HG03460 (cell line): Measurements from ENCODE around the gene DPP9.
"Not testable (repeated sequence)": the region's sequence is repeated elsewhere in the genome, so short reads cannot be mapped to it uniquely, and the experiment has no call there.

ENCODE experiments used
- ATAC-seq: cut with Tn5 transposase; IDR thresholded peaks from one replicate; pipeline ENCODE4 v1.9.1; 2021; ENCODE audit not compliant: unreplicated experiment

DPP9 gene

DNA sequence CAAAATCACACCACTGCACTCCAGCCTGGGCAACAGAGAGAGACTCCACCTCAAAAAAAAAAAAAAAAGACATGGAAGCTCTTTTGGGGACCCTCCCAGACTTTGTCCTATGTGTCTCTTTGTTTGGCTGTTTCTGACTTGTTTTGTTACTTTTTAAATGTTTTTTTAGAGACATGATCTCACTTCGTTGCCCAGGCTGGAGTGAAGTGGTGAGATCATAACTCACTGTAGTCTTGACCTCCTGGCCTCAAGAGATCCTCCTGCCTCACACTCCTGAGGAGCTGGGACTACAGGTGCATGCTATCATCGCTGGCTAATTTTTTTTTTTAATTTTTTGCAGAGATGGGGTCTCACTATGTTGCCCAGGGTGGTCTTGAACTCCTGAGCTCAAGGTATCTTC, 16.4 kb upstream of the DPP9 start:
- no peak for ATAC-seq

DNA sequence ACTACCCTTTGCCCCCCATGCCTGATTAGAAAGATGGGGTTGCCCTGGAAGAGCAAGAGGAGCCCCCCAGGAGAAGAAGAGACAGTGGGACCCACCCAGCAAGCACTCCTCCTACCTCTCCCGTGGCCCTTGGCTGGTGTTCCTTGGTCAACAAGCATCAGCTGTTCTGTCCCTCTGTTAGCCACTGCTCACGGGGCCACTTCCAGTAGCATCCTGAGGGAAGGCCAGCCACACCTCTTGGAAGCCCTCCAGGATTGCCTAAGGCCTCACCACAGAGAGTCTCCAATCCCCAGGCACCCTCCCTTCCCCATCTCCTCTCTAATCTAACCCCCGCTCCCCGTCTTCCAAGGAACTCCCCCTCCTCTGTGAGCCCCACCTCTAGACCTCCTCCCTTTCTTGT, 15.1 kb upstream of the DPP9 start:
- no peak for ATAC-seq

DNA sequence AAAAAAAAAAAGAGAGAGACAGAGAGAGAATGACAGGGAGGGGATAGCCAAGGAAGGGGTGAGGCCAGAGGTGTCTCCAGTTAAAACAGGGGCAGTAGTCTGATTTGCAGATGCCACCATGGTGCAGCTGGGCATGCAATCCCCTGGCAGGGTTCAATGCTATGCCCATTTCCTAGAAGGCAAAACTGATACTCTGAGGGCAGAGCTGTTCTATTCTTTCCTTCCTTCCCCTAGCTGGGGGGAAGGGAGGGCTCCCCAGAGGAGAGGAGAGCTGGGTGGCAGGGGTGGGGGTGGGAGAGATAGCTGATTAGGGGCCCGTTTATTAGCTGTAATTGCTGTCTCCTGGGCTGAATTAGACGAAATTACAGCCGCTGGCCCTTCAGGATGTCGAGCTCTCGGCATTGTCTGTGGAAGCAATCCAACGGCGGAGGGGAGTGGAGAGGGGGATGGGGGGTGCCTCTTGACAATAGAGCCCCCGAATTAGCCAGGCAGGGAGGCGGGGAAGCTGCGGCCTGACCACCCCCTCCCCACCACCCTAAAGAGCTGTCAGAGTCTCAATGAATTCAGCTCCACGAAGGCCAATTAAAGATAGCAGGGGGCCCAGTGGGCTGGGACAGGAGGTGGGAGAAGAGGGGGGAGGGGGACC, 14.4 kb upstream of the DPP9 start:
- no peak for ATAC-seq

DNA sequence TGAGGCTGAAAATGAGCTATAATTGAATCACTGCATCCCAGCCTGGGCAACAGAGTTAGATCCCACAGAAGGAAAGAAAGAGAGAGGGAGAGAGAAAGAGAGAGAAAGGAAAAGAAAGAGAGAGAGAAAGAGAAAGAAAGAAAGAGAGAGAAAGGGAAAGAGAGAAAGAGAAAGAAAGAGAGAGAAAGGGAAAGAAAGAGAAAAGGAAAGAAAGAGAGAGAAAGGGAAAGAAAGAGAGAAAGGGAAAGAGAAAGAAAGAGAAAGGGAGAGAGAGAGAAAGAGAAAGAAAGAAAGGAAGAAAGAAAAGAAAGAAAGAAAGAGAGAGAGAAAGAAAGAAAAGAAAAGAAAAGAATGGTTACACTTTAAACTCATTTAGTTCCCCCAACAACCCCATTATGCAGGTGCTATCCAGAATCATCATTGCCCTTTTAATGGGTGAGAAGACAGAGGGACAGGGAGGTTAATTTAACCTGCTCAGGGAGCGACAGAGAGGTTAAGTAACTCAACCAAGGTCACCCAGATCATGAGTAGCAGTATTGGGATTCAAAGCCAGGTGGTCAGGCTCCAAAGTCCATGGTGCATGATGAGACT, 10.2 kb upstream of the DPP9 start:
- no peak for ATAC-seq

DNA sequence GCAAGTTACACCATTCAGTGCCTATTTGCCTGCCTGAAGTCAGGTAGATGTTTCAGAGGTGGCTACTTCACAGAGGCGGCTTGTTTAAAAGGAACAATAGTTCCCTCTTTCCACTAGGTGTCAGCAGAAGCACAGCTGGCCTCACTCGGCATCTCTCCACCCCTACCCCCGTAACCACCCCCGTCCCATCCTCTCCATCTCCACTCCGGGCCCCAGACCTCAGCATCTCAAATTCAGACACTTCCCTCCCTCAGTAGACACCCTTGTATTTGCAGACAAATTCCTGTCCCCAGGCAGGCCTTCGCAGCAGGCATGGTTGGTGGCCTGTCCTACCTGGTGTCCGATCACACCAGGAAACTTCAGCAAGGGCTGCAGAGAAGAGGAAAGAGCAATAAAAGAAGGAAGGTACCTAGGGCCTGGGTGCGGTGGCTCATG, 9.1 kb upstream of the DPP9 start:
- ATAC-seq: no peak

DNA sequence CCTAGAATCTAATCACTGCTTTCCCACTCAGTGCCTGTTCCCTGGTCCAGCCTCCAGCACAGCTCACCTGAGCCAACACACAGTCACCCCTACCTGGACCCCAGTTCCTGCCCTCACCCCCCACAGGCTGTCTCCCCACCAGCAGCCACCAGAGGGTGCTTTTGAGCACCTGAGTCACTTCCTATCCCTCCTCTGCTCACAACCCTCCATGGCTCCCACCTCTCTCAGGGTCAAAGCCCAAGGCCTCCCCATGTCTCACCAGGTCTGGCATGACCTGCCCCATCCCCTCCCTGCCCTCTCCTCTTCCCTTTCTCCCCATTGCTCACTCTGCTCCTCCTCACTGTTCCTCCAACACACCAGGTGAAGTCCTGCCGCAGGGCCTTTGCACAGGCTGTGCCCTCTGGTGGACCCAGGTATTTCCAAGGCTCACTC, 7.1 kb upstream of the DPP9 start:
- ATAC-seq: no peak

DNA sequence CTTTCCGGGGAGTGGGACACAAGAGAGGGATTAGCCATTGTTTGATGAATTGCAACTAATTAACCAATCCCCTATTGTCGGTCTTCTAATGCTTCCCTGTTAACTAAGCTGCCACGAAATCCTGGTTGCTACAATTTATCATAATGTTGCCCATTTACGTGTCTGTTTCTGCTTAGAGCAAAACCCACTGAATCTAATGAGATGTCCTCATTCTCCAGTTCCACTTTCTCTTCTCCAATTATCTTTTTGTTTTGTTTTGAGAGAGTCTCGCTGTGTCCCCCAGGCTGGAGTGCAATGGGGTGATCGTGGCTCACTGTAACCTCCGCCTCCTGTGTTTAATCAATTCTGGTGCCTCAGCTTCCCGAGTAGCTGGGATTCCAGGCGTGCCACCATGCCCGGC, 5.2 kb upstream of the DPP9 start:
- no peak for ATAC-seq

GRCh38 chr19:4722671-4723594, 709 bp downstream of the DPP9 start:
- ATAC-seq: no peak

DNA sequence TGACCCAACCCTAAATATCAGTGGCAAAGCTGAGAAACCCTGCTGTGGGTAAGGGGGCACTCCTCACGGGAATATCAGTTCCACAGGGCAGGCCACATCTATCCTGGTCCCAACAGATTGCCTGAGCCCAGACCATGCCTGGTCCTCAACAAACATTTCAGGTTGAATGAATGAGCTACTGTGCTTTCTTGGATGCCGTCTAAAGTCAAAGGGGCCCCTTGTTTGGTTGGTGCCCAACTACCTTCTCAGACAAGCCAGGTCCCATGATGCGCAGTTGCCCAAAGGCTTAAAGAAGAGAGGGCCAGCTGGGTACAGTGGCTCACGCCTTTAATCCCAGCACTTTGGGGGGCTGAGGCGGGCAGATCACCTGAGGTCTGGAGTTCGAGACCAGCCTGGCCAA, 2.4 kb downstream of the DPP9 start:
- ATAC-seq: no peak

DNA sequence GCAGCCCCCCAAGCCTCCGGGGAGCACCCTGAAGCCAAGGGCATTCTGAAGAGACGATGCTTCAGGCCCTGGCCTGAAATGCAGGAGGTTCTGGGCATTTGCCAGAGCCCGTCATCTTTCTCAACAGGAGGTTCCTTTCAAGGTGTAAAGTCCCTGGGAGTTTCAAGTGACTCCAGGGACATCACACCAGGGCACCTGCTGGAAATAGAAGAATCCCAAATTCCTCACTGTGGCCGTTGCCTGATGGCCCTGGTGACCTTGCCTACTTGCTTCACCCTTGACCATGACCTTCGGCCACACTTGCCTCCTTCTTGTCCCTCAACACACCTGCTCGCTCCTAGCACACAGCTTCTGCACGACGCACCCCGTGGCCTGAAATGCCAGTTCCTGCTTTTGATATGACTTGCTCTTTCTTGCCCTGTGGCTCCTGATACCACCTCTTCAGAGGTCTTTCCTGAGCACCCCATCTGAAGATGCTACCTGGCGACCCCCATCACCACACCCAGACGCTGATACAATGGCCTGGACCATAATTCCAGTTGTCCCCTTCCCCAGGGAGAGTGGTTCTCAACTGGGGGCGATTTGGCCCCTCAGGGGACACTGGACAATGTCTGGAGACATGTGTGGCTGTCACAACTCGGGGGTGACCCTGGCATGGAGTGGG, 3.5 kb downstream of the DPP9 start:
- no peak for ATAC-seq

DNA sequence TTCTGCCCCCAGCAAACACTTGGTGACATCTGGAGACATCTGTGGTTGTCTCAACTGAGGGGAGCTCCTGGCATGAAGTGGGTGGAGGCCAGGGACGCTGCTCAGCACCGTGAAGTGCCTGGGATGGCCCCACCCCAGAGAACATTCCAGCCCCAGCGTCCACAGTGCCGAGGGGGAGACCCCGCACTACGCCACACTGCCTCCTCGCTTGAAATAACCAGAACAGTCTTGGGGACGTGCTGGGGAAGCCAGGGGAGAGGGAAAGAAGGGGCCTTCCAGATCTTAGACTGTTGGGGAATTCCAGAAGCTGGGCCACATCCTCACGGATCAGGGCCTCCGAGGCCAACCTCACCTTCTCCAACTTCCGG, 4.2 kb downstream of the DPP9 start:
- ATAC-seq: no peak

DNA sequence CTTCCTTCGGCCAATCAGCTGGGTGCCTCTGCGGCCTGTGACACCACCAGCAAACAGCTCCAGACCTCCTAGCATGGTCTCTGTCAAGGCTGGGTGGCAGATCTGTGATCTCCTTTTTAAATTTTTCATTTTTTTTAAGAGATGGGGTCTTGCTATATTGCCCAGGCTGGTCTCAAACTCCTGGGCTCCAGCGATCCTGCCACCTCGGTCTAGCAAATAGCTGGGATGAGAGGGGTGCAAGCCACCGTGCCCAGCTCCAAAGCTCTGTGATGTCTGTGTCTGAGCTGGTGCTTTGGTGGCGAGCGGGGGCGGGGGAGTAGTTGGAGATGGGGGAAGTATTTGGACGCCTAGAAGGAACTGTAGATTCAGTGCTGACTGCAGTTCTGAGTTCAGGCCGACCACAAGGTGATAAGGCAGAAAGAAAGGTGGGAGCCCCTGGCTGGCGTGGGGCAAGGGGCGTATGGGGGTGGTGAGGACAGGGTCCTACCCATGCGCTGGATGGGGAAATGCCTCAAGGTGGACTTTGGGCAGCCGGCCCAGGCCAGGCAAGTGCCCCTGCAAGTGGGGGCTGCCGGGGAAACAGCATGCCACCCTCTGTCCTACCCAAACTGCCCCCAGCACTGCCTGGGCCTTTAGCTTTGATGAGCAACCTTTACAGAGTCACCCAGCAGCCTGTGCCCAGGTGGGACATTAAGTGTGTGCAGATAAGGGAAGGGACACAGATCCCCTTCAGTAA, 5.5 kb downstream of the DPP9 start:
- ATAC-seq: no peak

DNA sequence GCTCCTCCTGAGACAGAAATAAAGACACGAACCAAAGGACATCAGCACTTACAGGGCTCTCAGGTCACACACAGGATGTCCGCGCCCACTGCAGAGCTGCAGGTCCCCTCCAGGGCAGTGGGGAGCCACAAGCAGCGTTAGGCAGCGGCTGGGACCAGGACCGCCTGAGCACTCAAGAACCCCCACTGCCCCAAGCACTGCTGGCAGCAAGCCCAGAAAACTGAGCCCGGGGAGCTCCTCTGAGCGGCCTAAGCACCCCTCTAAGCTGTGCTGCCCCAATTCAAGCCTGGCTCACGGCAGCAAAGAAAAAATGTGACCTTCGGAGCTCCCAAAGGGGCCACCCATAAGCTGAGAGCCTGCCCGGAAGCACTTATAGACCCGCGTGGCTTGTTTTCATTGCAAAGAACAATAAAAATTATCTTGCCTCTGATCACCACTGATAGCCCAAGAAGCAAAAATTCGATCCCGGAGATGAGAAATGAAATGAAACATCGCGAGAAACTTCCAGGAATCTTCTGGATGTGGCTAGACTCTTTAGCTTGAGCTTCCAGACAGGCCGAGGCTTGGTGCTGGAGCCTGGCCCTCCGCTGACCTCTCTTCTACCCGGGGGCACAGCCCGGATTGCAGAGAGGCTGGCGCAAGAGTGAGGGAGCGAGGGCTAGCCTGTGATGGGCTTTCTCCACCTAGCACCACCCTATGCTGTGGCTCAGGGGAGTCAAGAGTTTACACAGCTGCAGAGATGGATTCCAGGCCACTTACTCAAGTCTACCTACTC, 6.3 kb downstream of the DPP9 start:
- no peak for ATAC-seq

DNA sequence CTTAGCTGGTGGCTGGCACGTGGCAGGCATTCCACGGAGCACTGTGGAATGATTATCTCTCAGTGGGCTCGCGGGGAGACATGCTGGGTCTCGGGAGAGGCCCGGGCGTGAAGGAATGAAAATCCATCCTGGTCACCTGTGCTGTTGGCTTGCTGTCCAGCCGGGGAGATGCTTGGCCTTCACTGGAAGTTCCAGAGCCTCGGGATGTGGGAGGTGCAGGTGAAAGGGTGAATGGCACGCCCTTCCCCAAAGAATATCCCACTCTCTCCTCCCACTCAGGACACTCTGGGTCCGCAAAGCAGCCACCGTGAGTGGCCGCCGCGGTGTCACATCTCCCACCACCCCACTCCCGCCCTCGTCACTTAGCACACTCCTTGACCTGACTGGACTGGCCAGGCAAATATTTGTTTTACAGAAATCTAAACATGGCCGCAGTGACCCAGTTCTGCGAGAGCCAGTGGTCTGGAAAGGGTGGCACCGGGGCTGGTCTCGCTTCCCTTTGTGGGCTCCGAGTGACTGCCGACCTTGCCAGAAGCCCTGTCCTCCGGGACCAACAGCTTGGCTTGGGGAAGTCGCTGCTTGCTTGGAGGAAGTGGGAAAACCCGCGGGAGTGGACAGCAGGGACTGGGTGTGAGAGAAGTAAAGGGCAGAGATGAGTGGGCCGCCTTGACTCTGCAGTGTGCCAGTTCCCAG, 8.0 kb downstream of the DPP9 start:
- no peak for ATAC-seq

DNA sequence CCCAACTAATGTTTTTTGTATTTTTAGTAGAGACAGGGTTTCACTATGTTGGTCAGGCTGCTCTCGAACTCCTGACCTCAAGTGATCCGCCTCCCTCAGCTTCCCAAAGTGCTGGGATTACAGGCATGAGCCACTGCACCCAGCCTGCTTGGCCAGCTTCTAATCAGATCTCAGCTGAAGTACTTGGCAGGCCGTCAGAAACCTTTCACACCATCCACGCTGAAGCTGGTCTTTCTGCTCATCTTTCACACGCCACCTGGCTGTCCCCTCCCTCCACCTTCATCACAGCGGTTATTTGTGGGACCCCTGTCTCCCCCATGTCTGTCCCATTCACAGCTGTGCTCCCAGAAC, 8.5 kb downstream of the DPP9 start:
- ATAC-seq: not testable (repeated sequence)

DNA sequence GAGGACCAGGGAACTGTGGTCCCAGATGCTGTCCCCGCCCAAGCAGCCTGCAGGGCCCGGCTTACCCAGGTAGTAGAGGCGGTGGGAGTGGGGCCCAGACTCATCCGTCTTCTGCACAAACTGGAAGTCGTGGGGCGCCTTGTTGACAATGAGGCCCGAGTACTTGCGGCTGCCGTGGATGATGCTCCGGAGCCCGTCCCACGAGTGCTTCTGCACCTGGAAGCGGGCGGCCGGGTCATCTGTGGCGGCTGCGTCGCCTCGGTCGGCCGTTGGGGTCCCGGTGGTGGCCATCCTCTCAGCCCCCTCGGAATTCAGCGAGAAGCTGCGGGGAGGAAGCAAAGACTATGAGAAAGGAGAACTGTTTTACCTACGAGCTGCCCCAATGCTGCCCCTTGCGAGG, 9.6 kb downstream of the DPP9 start:
- ATAC-seq: no peak

- no peak for ATAC-seq
These were observed 10.2 kb downstream of the DPP9 start for GRCh38 chr19:4713384-4713951.

- no peak for ATAC-seq
These were observed 10.9 kb downstream of the DPP9 start for GRCh38 chr19:4712771-4713170.

GRCh38 chr19:4711211-4711610, 12.4 kb downstream of the DPP9 start:
- no peak for ATAC-seq
